Epithelial cell of proximal tubule (primary cell): ENCODE measurements around the gene HOXD4. TPM values are rescaled to one million over a fixed set of nuclear protein-coding genes. Genes with fewer than 3 reads are reported as not detected.

Experiments used
- DNase-seq: peaks from one replicate; pipeline ENCODE4 v3.0.0-alpha.2; 2011; ENCODE audit warnings: low read depth
- H3K4me3 ChIP-seq: 2 replicates; pipeline ENCODE4 v1.5.1; 2011; ENCODE audit warnings: low read depth, mild to moderate bottlenecking, low read length
- CTCF ChIP-seq: conservative IDR thresholded peaks from 2 replicates; pipeline ENCODE4 v1.5.1; 2012; ENCODE audit warnings: low read depth, mild to moderate bottlenecking, low read length
- total RNA-seq: library from RNA; depleted of rRNA; stranded (reverse); fragments of >200 nt; gene quantifications from 2 replicates; pipeline ENCODE4 v1.2.3, GENCODE V29; 2015

Gene HOXD4
- total RNA-seq, 1 donor from 2014 or later = 28.0 TPM

GRCh38 chr2:176184749-176185148, 33.4 kb downstream of the HOXD4 start:
- DNase-seq = no peak
- no peak overlapping the region for H3K4me3 ChIP-seq
- no peak for TF ChIP-seq CTCF

- H3K4me3 ChIP-seq = no peak overlapping the region
- TF ChIP-seq CTCF = no peak
- DNase-seq = no peak
Observed at GRCh38 chr2:176186024-176186423, 34.7 kb downstream of the HOXD4 start.

- DNase-seq = no peak
- no peak for TF ChIP-seq CTCF
- H3K4me3 ChIP-seq = peak overlapping the region; percentile 69
Observed at GRCh38 chr2:176187200-176187898, 36.0 kb downstream of the HOXD4 start.

GRCh38 chr2:176187899-176188773, 36.8 kb downstream of the HOXD4 start, which contains the start of gene HOXD1:
Gene HOXD1, plus strand, starts transcription at chr2:176188668. Its CDS starts 134 bp downstream, at chr2:176188802.
- DNase-seq = no peak
- no peak for TF ChIP-seq CTCF
- peak within 1 kb of the TSS; percentile 69 for H3K4me3 ChIP-seq

- peak overlapping the region; percentile 69 for H3K4me3 ChIP-seq
- TF ChIP-seq CTCF = no peak
- DNase-seq = no peak
Observed at GRCh38 chr2:176188774-176189680, 37.7 kb downstream of the HOXD4 start.
